Subcutaneous abdominal adipose tissue (tissue), 5 donors: ENCODE measurements around the gene SH3PXD2B.
"Not testable (repeated sequence)": the region's sequence is repeated elsewhere in the genome, so short reads cannot be mapped to it uniquely, and the experiment has no call there.

Experiments used
- H3K27ac ChIP-seq: one replicate; pipeline ENCODE4 v1.7.0; 2013; ENCODE audit warnings: low read depth, mild to moderate bottlenecking, inconsistent platforms, low read length, moderate library complexity
- H3K27me3 ChIP-seq, 5 donors: one replicate each; pipeline ENCODE4 v1.7.0; 2013; ENCODE audit warnings: low read length in 5 of 5, inconsistent platforms in 1 of 5; ENCODE audit not compliant: control insufficient read depth in 5 of 5, insufficient read depth in 4 of 5
- H3K36me3 ChIP-seq, 5 donors: one replicate each; pipeline ENCODE4 v1.7.0; 2013; ENCODE audit warnings: low read length in 5 of 5; ENCODE audit not compliant: control insufficient read depth in 5 of 5, insufficient read depth in 5 of 5
- H3K4me1 ChIP-seq, 5 donors: one replicate each; pipeline ENCODE4 v1.7.0; 2013; ENCODE audit warnings: low read length in 5 of 5, mild to moderate bottlenecking in 3 of 5, moderate library complexity in 1 of 5; ENCODE audit not compliant: control insufficient read depth in 5 of 5, insufficient read depth in 5 of 5
- H3K4me3 ChIP-seq, 5 donors: one replicate each; pipeline ENCODE4 v1.7.0; 2013; ENCODE audit warnings: low read length in 5 of 5, low read depth in 1 of 5
- H3K9ac ChIP-seq, 5 donors: one replicate each; pipeline ENCODE4 v1.7.0; 2013; ENCODE audit warnings: low read length in 5 of 5, mild to moderate bottlenecking in 4 of 5, moderate library complexity in 3 of 5
- H3K9me3 ChIP-seq, 5 donors: one replicate each; pipeline ENCODE4 v1.7.0; 2013; ENCODE audit warnings: low read length in 5 of 5; ENCODE audit not compliant: control insufficient read depth in 5 of 5
- donor health status: healthy.
- donor health status: healthy.
- donor health status: healthy.
- donor health status: healthy.
- donor health status: healthy.

Gene SH3PXD2B

GRCh38 chr5:172413601-172414171, 40.6 kb downstream of the SH3PXD2B start:
- no peak overlapping the region for H3K4me3 ChIP-seq
- no peaks in the 10 kb centered on the region for H3K9me3 ChIP-seq
- no peaks in the 10 kb centered on the region for H3K27me3 ChIP-seq
- H3K4me1 ChIP-seq, result peaks cover 15 to 69% (median 60%) of the 10 kb centered on the region in 5 donors
- no peaks in the 10 kb centered on the region for H3K36me3 ChIP-seq
- peak overlapping the region; percentile 64 for H3K27ac ChIP-seq
- no peak overlapping the region for H3K9ac ChIP-seq

- no peaks in the 10 kb centered on the region for H3K9me3 ChIP-seq
- no peaks in the 10 kb centered on the region for H3K36me3 ChIP-seq
- H3K27ac ChIP-seq, result peak overlapping the region; percentile 69
- H3K4me1 ChIP-seq, result peaks cover 15 to 60% (median 51%) of the 10 kb centered on the region in 5 donors
- H3K4me3 ChIP-seq, result no peak overlapping the region
- no peaks in the 10 kb centered on the region for H3K27me3 ChIP-seq
- H3K9ac ChIP-seq, result no peak overlapping the region
These were observed 41.5 kb downstream of the SH3PXD2B start for GRCh38 chr5:172412724-172413286.

GRCh38 chr5:172411484-172412072, 42.7 kb downstream of the SH3PXD2B start:
- Histone ChIP-seq H3K9ac (peak overlapping the region in 1 of 5 donors; percentile 31), H3K9me3 (no peaks in the 10 kb centered on the region), H3K27me3 (no peaks in the 10 kb centered on the region), H3K27ac (no peak overlapping the region), H3K4me1 (peaks cover 12 to 56% (median 46%) of the 10 kb centered on the region in 5 donors), H3K4me3 (no peak overlapping the region), H3K36me3 (no peaks in the 10 kb centered on the region)

GRCh38 chr5:172410662-172411483, 43.5 kb downstream of the SH3PXD2B start:
- Histone ChIP-seq H3K36me3 (no peaks in the 10 kb centered on the region), H3K27ac (no peak overlapping the region), H3K27me3 (no peaks in the 10 kb centered on the region), H3K4me3 (no peak overlapping the region), H3K9ac (peak overlapping the region in 1 of 5 donors; percentile 31), H3K9me3 (no peaks in the 10 kb centered on the region), H3K4me1 (peaks cover 12 to 56% (median 46%) of the 10 kb centered on the region in 5 donors)

- Histone ChIP-seq H3K9ac (no peak overlapping the region), H3K4me3 (no peak overlapping the region), H3K4me1 (peaks cover 11 to 52% (median 44%) of the 10 kb centered on the region in 5 donors), H3K9me3 (no peaks in the 10 kb centered on the region), H3K27ac (no peak overlapping the region), H3K27me3 (no peaks in the 10 kb centered on the region), H3K36me3 (peaks cover 0 to under 1% (median 0%) of the 10 kb centered on the region in 5 donors)
These were observed 44.2 kb downstream of the SH3PXD2B start for GRCh38 chr5:172410160-172410559.

- peaks cover 8 to 46% (median 38%) of the 10 kb centered on the region in 5 donors for H3K4me1 ChIP-seq
- H3K9ac ChIP-seq, H3K36me3 ChIP-seq, H3K4me3 ChIP-seq, H3K9me3 ChIP-seq, H3K27ac ChIP-seq, H3K27me3 ChIP-seq: not testable (repeated sequence)
These were observed 44.8 kb downstream of the SH3PXD2B start for GRCh38 chr5:172409477-172409876.

GRCh38 chr5:172407822-172408221, 46.5 kb downstream of the SH3PXD2B start:
- Histone ChIP-seq H3K36me3 (peaks cover 0 to 6% (median 0%) of the 10 kb centered on the region in 5 donors), H3K9ac (no peak overlapping the region), H3K27me3 (no peaks in the 10 kb centered on the region), H3K9me3 (no peaks in the 10 kb centered on the region), H3K4me3 (no peak overlapping the region), H3K27ac (peak overlapping the region; percentile 40), H3K4me1 (peaks cover 10 to 44% (median 34%) of the 10 kb centered on the region in 5 donors)

- H3K27me3 ChIP-seq, result no peaks in the 10 kb centered on the region
- no peak overlapping the region for H3K9ac ChIP-seq
- peaks cover 11 to 41% (median 34%) of the 10 kb centered on the region in 5 donors for H3K4me1 ChIP-seq
- H3K27ac ChIP-seq, result peak overlapping the region; percentile 40
- H3K36me3 ChIP-seq, result peaks cover 0 to 6% (median 0%) of the 10 kb centered on the region in 5 donors
- no peaks in the 10 kb centered on the region for H3K9me3 ChIP-seq
- H3K4me3 ChIP-seq, result no peak overlapping the region
These were observed 47.1 kb downstream of the SH3PXD2B start for GRCh38 chr5:172407241-172407691.

- Histone ChIP-seq H3K4me1 (peaks cover 5 to 23% (median 19%) of the 10 kb centered on the region in 5 donors), H3K27ac (no peak overlapping the region), H3K9me3 (no peaks in the 10 kb centered on the region), H3K9ac (no peak overlapping the region), H3K4me3 (no peak overlapping the region), H3K27me3 (no peaks in the 10 kb centered on the region), H3K36me3 (peaks cover 0 to 6% (median 0%) of the 10 kb centered on the region in 5 donors)
These were observed 48.9 kb downstream of the SH3PXD2B start for GRCh38 chr5:172405226-172406107.
